ENCODE results near the gene KLF1. TPM values are rescaled to one million over a fixed set of nuclear protein-coding genes. Genes with fewer than 3 reads are reported as not detected.

KLF1 gene
- total and polyA plus RNA-seq, 2 of the 13 experiments (the other 11 are each of a cell fraction or from before 2014, with no cell fraction given), result not detected

- TF ChIP-seq ZNF740 (CRISPR knock-in tag; IDR thresholded peaks at IDR 0.05), result no peak
- TF ChIP-seq, protein P1, sequence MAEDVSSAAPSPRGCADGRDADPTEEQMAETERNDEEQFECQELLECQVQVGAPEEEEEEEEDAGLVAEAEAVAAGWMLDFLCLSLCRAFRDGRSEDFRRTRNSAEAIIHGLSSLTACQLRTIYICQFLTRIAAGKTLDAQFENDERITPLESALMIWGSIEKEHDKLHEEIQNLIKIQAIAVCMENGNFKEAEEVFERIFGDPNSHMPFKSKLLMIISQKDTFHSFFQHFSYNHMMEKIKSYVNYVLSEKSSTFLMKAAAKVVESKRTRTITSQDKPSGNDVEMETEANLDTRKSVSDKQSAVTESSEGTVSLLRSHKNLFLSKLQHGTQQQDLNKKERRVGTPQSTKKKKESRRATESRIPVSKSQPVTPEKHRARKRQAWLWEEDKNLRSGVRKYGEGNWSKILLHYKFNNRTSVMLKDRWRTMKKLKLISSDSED (CRISPR knock-in tag; IDR thresholded peaks at IDR 0.05), result no peak
- TF ChIP-seq HINFP (CRISPR knock-in tag; IDR thresholded peaks at IDR 0.05; ENCODE audit: low read depth), result no peak
- TF ChIP-seq ZNF816 (CRISPR knock-in tag; IDR thresholded peaks at IDR 0.05; ENCODE audit: borderline replicate concordance), result 0 out of 2 replicates have a peak, but pooled peaks have one; percentile 39
- TF ChIP-seq IRF2 (CRISPR knock-in tag; IDR thresholded peaks at IDR 0.05), result no peak
- no peak for TF ChIP-seq ATF2 (CRISPR knock-in tag; IDR thresholded peaks at IDR 0.05)
- no peak for TF ChIP-seq RBAK (CRISPR knock-in tag; IDR thresholded peaks at IDR 0.05)
- TF ChIP-seq ZFP90 (CRISPR knock-in tag; IDR thresholded peaks at IDR 0.05; ENCODE audit: borderline replicate concordance), result no peak
- TF ChIP-seq TSC22D2 (CRISPR knock-in tag; IDR thresholded peaks at IDR 0.05; ENCODE audit: borderline replicate concordance), result no peak
- TF ChIP-seq NFE2L1 (CRISPR knock-in tag; IDR thresholded peaks at IDR 0.05; ENCODE audit: borderline replicate concordance), result no peak
- no peak for TF ChIP-seq JUND (CRISPR knock-in tag; IDR thresholded peaks at IDR 0.05)
- TF ChIP-seq ZHX2 (IDR thresholded peaks at IDR 0.05; ENCODE audit: low read depth), result 0 out of 2 replicates have a peak, but pooled peaks have one; percentile 5
- no peak for TF ChIP-seq ZHX2 (CRISPR knock-in tag; IDR thresholded peaks at IDR 0.05; ENCODE audit: borderline replicate concordance)
- TF ChIP-seq AGO2 (optimal IDR thresholded peaks at IDR 0.05; ENCODE audit: low read depth, low read length), result no peak
- no peak for TF ChIP-seq FOXP1 (IDR thresholded peaks at IDR 0.05)
- TF ChIP-seq FOXP1 (CRISPR knock-in tag; IDR thresholded peaks at IDR 0.05), result no peak
- no peak for TF ChIP-seq ZNF460 (CRISPR knock-in tag; IDR thresholded peaks at IDR 0.05; ENCODE audit: borderline replicate concordance)
- no peak for TF ChIP-seq IKZF1 (IDR thresholded peaks at IDR 0.05)
- no peak for TF ChIP-seq ATF5 (CRISPR knock-in tag; IDR thresholded peaks at IDR 0.05; ENCODE audit: low read depth)
These were observed 1.9 kb downstream of the KLF1 start (continued) for GRCh38 chr19:12884926-12885748.
